Activated T-cell treated with anti-CD3 and anti-CD28 coated beads for 1 hour (primary cell): Measurements from ENCODE around the gene STARD13.

Source experiments
- DNase-seq: peaks from one replicate; pipeline ENCODE4 v3.0.0-alpha.2; 2020; ENCODE audit warnings: low read depth

Gene STARD13

DNA sequence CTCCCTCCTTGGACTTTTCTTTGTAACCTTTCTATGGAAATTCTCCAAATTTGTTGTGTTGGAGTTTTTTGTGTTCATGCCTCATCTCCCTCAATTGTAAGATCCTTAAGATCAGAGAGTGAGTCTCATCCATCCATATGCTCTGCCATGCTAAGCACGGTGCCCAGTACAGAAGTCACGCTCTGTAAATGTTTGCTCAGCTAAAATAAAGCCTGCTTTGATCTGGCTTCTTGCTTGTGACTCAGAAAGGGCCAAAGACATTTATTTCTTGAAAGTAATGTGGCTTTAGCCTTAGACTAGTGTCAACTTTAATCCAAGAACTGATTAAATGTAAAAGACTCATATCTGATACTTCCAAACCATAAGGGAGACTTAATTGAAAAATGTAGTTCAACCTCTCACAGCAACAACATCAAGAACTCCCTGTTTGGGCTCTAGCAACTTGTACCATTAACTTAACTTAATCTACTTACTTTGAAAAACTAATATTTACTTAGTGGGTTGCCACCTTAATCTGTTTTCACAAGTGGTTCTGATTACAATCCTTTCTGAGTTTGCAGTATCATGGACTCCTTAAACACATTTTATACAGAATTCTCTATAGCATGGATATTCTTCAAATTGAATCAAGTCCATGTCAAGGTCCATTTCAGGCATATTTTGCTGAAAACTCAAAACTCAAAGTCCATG lies 169.1 kb downstream of the STARD13 start:
- DNase-seq = no peak

DNA sequence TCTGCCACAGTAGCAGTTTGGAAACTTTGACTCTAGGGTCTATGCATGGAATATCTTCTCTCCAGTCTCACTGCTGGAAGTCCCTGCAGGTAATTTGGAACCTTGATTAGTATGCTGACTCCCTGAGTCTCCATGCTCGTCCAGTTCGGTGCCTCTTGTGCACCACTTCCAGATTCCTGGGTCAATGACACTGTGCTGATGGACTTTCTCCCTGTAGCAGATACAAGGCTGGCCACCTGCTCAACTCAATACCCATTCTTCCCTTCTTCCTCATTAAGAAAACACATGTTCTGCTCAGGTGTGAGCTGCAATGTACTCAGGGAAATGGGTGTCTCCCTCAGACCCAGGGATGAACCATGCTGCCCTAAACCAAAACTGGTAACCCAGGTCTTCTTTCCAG lies 170.3 kb downstream of the STARD13 start:
- no peak for DNase-seq

DNA sequence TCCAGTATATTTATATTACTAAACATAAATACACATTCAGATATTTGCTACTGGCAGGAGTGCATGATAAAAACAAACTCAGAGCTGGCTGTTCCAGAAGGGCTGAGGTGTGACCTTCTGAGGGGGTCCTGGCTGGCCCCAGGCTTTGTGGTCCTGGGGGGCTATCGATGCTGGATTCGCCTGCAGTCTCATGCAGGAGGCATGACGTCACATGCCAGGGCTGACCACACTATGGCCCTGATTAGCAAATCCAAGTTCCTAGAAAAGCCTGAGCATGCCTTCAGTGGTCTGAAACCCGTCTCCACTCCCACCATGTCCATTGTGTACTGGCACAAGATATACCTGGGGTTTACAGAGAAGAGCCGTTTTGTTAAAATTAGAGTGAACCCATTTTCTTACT lies 171.4 kb downstream of the STARD13 start:
- no peak for DNase-seq

DNA sequence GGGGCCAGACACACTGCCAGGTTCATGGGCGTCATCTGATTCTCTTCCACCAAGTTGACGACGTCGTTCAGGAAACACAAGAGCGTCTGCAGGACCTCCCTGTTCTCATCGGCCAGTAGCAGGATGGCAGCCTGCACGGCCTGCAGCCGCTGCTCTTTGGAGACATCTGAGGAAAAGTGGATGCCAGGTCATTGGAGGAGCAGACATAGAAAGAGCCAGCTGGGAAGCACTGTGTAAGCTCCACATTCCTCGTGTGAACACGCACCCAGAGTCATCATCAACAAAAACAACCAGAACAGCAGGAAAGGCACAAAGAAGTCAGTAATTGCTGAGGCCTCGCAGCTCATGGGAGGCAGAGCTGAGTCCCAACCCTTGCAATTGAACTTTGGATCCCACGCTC lies 172.8 kb downstream of the STARD13 start:
- DNase-seq = no peak

DNA sequence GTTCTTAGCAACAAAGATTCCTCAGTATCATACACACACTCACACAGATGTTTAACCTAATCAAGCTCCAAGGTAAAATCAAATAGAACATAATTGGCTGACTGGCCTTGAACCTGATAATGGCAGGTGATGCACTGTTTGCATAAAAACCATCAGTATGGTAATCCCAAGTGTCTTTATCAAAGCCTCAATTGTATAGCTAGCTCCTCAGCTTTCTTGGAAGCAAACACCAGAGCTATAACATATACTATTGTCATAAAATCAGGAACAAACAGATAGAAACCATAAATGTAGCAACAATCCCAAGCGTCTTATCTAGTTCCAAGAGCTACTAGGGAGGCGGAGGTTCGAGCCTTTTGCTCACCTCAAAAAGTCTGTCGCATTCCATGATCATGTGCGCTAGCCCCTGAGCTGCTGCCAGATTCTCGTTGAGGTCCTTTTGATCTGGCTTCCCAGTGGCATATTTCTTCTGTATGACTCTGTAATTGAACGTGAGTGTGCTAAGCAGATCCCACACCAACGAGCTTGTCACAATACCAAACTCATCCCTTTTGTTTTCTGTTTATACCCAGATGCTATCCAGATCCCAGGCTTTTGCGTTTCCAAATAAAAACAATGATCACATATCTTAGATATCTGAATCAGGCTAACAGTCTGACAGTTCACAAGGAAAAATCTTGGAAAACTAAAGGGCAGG lies 174.0 kb downstream of the STARD13 start:
- DNase-seq = no peak

DNA sequence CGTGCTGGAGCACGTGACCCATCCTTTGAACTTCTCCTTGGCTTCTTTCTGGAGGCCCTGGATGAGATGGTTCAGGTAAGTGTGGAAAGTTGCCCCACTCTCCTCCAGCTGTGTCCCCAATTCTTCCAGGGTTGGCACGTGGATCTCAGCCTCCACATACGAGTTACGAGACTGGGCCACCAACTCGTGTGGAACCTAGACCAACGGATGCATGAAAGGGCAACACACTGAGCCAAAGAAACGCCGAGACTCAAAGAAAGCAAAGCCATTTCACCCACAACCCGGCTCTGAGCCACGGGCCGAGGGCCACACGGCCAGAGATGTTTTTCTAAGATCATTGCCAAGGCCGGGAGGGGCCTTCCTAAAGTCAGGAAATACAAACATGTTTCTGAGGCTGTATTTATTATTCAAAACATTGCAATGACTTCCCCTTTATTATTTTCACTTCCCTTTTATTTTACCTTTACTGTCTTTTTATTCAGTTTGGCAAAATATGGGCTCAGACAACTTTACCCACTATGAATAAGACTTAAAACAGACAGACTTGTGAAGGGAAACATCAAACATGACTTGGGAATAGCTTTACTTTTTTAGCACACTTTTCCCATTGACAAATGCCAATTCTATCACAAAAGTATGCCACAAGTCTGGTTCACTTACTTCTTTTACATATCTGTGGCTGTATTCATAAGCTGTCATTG lies 174.7 kb downstream of the STARD13 start:
- no peak for DNase-seq

DNA sequence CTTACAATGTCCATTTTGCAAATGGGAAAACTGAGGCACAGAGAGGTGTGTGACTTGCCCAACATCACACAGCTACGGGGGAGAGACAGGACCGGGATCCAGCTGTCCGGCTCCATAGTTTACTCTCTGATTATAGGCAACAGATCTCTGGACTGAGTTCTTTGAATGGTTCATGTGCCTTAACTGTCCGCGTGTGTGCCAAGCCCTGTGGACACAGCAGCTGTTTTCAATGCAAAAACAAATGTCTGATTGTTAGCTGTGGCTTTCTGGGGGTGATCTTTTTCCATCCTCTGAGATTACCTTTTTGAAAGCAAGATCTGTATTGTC lies 175.2 kb downstream of the STARD13 start:
- no peak for DNase-seq

DNA sequence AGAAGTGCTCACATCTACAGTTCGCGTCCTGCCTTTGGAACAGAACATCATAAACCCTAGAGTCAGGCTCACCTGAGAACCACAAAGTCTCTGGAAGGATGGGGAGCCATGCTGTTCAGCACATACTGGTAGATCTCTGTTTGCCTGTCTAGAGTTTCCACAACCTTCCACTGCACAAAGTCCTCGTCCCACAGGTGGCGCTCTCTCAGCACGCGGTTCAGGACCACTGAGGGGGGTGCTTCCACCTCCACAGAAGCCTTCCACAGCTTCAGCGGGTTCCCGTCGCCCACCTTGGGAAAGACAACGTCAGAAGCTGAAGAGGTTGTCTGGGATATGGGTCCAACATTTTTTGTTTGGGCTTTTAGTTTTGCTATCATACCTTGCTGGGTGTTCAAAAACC lies 175.8 kb downstream of the STARD13 start:
- no peak for DNase-seq

DNA sequence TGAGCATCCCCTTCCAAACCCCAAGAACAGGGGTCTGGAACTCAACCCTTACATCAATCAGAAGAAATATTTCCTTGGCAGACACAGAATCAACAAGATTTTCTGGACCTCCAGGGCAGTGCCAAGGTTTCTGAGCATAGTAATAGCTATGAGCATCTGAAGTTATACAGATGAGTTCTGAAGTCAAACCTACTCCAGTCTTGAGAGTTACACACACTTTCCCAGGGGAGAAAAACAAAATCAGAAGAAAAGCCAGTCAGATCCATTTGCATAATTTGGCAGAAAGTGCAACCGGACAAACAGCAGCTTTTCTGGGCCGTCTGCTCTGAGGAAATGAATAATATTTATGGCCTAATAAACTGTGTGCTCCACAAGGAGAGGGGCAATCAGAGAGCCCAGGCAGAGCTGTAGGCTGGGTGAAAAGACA lies 176.3 kb downstream of the STARD13 start:
- DNase-seq = no peak

DNA sequence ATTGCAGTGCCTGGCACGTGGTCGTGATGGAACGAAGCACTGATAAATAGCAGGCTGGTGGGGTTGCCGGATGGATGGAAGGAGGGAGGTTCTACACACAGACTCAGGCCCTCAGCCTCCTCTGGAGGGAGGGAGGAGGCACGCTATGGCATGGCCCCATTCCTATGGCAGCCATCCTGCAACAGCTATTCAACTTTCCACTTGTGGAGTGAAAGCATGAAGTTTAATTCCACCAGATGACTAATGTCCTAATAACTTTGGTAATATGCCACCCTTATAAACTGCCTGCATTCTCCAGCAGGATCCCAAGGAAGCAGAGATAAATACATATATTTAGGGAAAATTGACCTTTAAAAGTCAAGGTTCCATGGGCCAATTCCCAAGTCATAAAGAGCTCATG lies 176.9 kb downstream of the STARD13 start:
- no peak for DNase-seq

DNA sequence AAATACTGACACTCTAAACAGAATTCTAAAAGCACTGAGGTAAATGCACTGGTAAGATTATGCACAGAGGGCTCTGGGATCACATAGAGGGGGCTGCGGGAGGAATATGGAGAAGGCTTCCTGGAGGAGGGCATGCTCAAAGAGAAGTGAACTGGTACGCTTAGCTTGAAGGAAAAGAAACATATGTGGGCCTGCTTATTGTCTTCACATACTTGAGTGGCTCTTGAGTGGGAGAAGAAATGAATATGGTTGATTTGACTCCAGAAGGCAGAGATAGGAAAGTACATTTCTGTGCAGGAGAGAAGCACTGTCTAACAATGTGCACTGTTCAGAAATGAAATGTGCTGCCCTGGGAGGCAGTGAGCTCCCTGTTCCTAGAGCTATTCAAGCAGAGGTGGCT lies 178.2 kb downstream of the STARD13 start:
- no peak for DNase-seq

DNA sequence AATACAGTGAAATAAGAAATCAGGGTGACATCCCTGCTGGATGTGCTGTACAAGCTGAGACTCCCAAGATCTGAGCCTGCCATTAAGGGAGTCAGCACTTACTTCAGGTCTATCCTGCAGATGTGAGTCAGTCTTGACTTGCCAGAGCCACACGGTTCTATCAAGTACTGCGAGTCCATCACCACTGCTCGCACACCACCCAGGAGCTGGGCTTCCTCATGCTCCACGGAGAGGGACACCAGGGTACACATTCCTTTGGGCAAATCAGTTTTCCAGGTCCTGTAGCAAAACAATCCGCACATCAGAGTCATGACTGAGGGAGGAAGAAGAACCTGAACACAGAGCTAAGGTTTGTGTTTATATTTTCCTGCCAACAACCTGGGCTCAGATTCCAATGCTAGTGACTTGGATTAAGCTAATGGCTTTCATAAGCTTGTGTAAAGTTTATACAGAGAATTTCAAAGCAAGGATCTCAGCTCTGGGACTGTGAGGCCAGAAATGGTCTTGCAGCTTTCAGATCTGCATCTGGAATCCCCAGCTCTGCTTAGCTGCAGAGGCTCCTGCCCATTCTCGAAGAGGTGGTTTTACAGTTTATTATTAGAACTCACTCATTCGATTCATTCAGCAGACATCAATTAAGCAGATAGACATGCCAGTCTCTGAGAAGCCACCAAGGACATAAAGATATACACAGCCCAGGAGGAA lies 178.7 kb downstream of the STARD13 start:
- DNase-seq = no peak

DNA sequence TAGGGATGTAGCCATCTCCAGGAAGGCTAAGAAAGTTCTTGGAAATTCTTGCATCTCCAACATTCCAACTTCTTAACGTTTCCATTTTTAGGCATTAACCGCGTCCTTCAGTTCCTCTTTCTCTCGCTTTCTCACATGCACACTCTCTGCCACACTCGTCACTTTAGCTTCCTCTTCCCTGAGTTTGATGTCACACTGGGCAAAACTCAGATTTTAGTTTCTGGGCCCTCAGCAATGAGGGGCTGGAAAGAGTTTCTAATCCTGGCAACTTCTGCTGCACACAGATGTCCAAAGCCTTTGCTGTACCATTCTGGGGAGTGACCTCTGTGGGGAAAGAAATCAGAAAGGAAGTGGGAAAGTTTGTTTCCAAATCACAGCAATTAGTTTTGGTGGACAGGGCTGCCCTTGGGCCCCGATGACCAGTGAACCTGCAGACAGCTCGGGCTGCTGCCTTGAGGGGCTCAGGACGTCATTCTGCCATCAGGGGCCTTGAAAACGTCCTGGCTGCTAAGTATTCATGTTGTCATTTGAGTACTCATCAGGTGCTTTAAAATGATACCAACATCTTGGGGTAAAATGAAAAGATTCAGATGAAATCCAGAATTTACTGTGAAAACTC lies 180.1 kb downstream of the STARD13 start:
- no peak for DNase-seq

DNA sequence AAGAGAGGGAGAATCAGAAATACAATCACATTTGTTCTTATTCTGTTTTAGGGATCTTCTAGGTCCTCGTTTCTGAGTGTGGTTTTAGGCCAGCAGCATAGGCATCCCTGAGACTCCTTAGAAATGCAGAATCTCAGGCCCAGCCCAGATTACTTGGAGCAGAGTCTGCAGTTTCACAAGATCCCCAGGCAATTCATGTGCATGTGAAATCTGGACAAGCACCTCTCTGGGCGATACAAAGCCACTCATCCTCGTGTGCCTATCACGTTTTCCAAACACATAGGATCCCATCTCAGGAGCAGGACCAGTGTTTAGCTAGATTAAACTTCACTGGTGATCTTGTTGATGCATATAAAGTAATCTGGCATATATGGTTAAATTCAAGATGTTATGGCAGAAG lies 182.1 kb downstream of the STARD13 start:
- no peak for DNase-seq

DNA sequence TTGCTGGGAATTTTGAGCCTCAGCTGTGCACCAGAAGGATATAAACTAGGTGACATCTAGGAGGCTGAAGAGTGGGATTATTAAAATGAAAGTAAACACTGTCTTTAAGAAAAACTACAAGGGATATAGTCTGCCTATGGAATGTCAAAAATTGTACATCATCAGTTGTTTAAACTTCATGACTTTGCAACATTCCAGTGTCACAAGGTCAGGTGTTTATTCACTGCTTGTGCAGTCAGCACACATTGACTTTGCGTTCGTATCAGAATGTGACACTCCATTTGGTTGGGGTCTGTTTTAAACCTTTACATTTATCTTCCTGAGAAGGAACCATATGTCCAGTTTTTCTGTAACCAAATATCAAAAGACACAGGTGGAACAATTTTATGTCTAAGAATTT lies 183.7 kb downstream of the STARD13 start:
- no peak for DNase-seq

DNA sequence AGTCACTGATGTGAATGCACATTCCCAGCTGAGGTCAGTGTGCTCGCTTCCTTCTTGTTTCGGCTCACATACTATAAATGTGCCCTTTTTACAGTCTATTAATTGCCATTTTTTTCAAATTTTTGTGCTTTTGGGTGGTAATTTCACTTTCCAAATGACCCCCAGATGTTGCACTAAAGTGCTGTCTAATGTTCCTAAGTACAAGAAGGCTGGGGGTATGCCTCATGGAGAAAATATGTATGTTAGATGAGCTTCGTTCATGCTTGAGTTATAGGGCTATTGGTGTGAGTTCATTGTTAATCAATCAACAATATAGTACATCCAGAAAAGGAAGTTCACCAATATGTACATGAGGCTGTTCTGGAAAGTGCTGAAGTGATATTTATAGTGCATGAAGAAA lies 184.7 kb downstream of the STARD13 start:
- no peak for DNase-seq

DNA sequence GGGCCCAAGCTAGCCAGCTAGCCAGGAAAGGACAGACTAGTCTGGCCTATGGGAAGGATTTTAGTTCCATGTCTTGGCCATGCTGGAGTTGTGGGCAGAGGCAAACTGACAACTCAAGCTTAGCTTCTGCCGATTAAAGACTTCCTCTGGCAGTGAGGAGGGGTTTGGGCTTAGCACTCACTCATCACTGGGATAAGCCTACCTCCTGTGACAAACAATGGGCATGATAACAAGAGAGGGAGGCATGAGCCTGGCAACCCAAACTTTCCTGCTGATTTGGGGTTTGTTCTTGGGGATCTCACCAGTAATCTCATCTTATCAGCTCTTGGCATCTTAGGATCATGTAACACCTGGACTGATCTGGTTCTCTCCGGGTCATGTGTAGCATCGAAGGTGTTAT lies 185.7 kb downstream of the STARD13 start:
- no peak for DNase-seq

DNA sequence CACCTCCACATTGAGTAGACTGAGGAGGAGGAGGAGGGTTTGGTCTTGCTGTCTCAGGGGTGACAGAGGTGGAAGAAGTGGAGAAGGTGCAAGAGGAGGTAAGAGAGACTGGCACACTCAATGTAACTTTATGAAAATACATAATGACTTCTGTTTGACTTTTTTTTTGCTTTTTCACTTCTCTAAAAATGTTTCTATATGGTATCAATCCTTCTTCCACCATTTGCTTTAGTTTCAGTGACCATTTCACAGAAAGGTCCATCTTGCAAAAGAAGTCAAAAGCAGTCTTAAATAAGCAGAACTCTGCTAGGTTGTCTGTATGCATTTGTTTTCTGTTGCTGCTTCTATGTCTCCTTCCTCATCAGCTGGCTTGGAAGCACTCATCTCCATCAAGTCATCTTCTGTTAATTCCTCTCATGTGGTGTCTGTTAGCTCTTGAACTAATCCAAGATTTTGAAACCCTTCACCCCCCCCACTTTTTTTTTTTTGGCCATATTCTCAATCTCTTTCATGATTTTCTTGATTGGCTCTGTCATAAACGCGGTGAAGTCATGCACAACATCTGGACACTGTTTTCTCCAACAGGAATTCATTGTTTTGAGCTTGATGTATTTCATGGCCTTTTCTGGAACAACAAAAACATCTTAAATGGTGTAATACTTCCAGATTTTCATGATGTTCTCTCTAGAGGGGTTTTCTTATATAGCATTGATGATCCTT lies 188.5 kb downstream of the STARD13 start:
- no peak for DNase-seq

DNA sequence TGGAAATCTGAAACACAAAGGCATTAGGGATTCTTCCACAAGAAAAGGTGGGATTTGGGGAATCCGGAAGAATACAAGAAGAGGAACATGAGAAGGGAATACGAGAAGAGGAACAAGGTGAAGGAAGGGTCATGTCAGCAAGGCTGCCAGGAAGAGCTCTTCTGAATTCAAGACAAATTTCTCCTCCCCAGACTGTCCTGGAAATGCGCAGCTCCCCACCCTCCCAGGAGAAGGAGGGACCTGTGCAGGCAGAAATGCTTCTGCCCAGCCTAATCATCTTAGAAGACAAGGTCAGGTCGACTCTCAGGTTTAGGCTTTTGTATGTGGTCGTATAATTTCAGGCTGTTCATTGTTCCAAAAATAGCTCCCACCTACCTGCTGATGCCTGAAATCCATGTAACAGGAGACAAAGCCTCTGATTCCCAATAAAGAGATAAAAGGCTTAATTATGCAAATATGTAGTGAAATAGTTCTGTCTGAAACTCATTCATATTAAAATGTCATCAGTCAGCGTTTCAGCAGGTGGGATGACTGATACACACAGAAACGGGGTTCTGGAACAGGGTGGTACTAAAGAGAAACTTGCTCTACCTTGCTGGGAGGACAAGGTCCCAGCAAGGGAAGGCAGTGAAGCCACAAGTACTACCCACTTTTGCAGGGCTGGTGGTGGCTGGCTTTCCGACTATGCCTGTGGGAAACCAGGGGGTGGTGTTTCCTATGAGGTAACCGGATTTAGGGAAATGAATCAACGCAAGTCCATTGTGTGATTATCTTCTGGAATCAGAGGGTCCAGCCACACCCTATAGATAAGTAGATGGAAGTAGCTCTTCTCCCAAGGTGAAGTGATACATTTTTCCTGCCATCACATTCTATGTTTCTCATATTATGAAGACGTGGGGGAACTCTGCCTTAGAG lies 193.2 kb downstream of the STARD13 start:
- DNase-seq = no peak

DNA sequence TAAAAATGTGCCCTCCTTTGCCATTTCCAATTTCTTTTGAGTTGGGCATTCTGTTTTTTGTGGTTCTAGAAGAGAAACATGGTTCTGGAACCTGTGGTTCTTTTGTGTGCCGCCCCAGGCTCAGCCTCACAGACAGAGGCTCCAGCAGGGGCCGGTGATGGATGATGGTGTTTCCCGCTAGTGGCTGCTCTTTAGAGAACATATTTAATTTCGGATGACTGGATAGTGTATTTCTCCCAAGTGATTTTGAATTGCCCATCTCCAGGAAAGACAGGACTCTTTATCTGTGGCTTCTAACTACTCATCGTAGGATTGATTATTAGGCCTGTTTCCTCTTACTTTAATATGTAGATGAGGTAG lies 194.2 kb downstream of the STARD13 start:
- DNase-seq = no peak
